HepG2 (cell line): Measurements from ENCODE around the gene STOML2. TPM values are rescaled to one million over a fixed set of nuclear protein-coding genes. Genes with fewer than 3 reads are reported as not detected.

ENCODE experiments used
- ATAC-seq: fragments of 200-7000 bp; cut with Tn5 transposase; 3 replicates; pipeline ENCODE4 v1.9.1; 2020; ENCODE audit warnings: mild to moderate bottlenecking, moderate library complexity
- BruUV-seq: library from RNA; stranded (reverse); fragments of 400-500 nt; replicated peaks from 2 replicates; lab custom pipeline; 2021; lab: Mats Ljungman, UMichigan
- CTCF ChIA-PET: fragments of 300-600 bp; formaldehyde crosslinking; extraction: SDS; loops from one replicate; lab custom pipeline; 2021; ENCODE audit warnings: low total read pairs, inconsistent platforms, low intra/inter-chr PET ratio; lab: Yijun Ruan, JAX
- POLR2A ChIA-PET: fragments of 350-600 bp; sonication (Branson Sonifier 250); formaldehyde crosslinking; loops from one replicate; lab custom pipeline; 2020; ENCODE audit warnings: antibody characterized with exemption, inconsistent platforms; lab: Yijun Ruan, JAX
- DNase-seq: peaks from one replicate; pipeline ENCODE4 v3.0.0-alpha.2; 2015; ENCODE audit warnings: low spot score
- FAIRE-seq: peaks from 3 replicates; lab custom pipeline; 2011; peaks lifted over from hg19 to GRCh38; lab: Jason Lieb, UNC
- H2AFZ ChIP-seq: one replicate; pipeline ENCODE4 v1.6.1; 2011; ENCODE audit warnings: low read length, inconsistent platforms
- H3K27ac ChIP-seq: fragments of 300-600 bp; 3 replicates; pipeline ENCODE4 v1.8.0; 2011; ENCODE audit warnings: mixed run types, mild to moderate bottlenecking, mixed read lengths, low read length, inconsistent platforms; ENCODE audit not compliant: insufficient read depth; ENCODE audit errors: extremely low read length
- H3K27me3 ChIP-seq, 2 experiments: fragments of 200-600 bp in 1 of 2; 2 replicates in 1 of 2; 3 replicates in 1 of 2; pipeline versions ENCODE4 v1.6.0 to v1.8.0; 2011; ENCODE audit warnings: low read length in 2 of 2, mild to moderate bottlenecking in 2 of 2, moderate library complexity in 2 of 2, inconsistent platforms in 1 of 2; ENCODE audit not compliant: insufficient read depth in 2 of 2, control insufficient read depth in 1 of 2
- H3K36me3 ChIP-seq, 2 experiments: fragments of 200-600 bp in 1 of 2; replicated peaks in 1 of 2; 2 replicates in 1 of 2; 3 replicates in 1 of 2; pipeline versions ENCODE4 v1.5.1 to v1.8.0; 2011; ENCODE audit warnings: low read length in 2 of 2, inconsistent platforms in 1 of 2; ENCODE audit not compliant: insufficient read depth in 2 of 2, control insufficient read depth in 1 of 2
- H3K4me1 ChIP-seq: 2 replicates; pipeline ENCODE4 v1.5.1; 2012; ENCODE audit warnings: low read length, inconsistent platforms; ENCODE audit not compliant: insufficient read depth
- H3K4me2 ChIP-seq: 2 replicates; pipeline ENCODE4 v1.6.0; 2011; ENCODE audit warnings: low read depth, low read length, inconsistent platforms
- H3K4me3 ChIP-seq, 3 experiments: fragments of 200-600 bp in 1 of 3; sonication (generic), shearing (Covaris generic) in 1 of 3; replicated peaks in 1 of 3; 2 replicates each; pipeline ENCODE4 v1.5.1; 2011 to 2016; ENCODE audit warnings: low read length in 3 of 3, inconsistent platforms in 2 of 3, low read depth in 2 of 3, mild to moderate bottlenecking in 2 of 3, control low read depth in 1 of 3, mixed read lengths in 1 of 3; ENCODE audit not compliant: insufficient read depth in 1 of 3
- H3K79me2 ChIP-seq: one replicate; pipeline ENCODE4 v1.6.1; 2011; ENCODE audit warnings: low read length, inconsistent platforms; ENCODE audit not compliant: insufficient read depth
- H3K9ac ChIP-seq: 2 replicates; pipeline ENCODE4 v1.6.0; 2011; ENCODE audit warnings: mild to moderate bottlenecking, low read depth, low read length, inconsistent platforms; ENCODE audit not compliant: insufficient read depth
- H3K9me3 ChIP-seq: 2 replicates; pipeline ENCODE4 v1.5.1; 2012; ENCODE audit warnings: mild to moderate bottlenecking, low read length
- H4K20me1 ChIP-seq: 2 replicates; pipeline ENCODE4 v1.6.0; 2011; ENCODE audit warnings: inconsistent platforms, mild to moderate bottlenecking, low read length, moderate library complexity; ENCODE audit not compliant: insufficient read depth
- CENPBD1 ChIP-seq: sonication (generic); formaldehyde crosslinking; IDR thresholded peaks from 2 replicates; pipeline ENCODE4 v1.8.0; 2022; ENCODE audit warnings: missing genetic modification reagents, low read depth, mild to moderate bottlenecking, borderline replicate concordance
- FOXJ3 ChIP-seq: sonication (generic); formaldehyde crosslinking; IDR thresholded peaks from 2 replicates; pipeline ENCODE4 v1.4.0; 2020; ENCODE audit warnings: missing genetic modification reagents, mild to moderate bottlenecking, borderline replicate concordance
- NFIC ChIP-seq: IDR thresholded peaks from 2 replicates; pipeline ENCODE4 v1.6.1; 2012; ENCODE audit warnings: mild to moderate bottlenecking, low read length, inconsistent platforms
- PCBP1 ChIP-seq: fragments of 200-400 bp; formaldehyde crosslinking; IDR thresholded peaks from 2 replicates; pipeline ENCODE4 v1.6.1; 2017; ENCODE audit warnings: mild to moderate bottlenecking, low read depth, low read length, borderline replicate concordance
- TFE3 ChIP-seq: IDR thresholded peaks from 2 replicates; pipeline ENCODE4 v1.6.1; 2016
- ZNF501 ChIP-seq: sonication (generic); formaldehyde crosslinking; IDR thresholded peaks from 2 replicates; pipeline ENCODE4 v1.5.1; 2020; ENCODE audit warnings: mild to moderate bottlenecking, moderate library complexity, missing genetic modification reagents
- WGBS: methylation state at CpG from one replicate; pipeline ENCODE4 v1.1.6; 2017; ENCODE audit warnings: low lambda C conversion rate; 5-methylcytosine and 5-hydroxymethylcytosine counted together
- in situ Hi-C: cut with HindIII; loops from 2 replicates; pipeline ENCODE4 v1.10.0; 2017; ENCODE audit warnings: low pct_unique_long_range_greater_than_20kb; ENCODE audit not compliant: extremely low pct_ligation_motif_present
- intact Hi-C: fragments of 100-400 bp; cut with micrococcal nuclease; formaldehyde crosslinking; loops from one replicate; pipeline ENCODE4 v1.10.0; 2022; ENCODE audit not compliant: unreplicated experiment
- polyA plus RNA-seq, 8 experiments: library from polyadenylated mRNA; depleted of rRNA in 3 of 8; stranded (reverse) in 7 of 8; unstranded in 1 of 8; fragments of >200 nt; fragmentation: Illumina TruSeq in 4 of 8; extraction: Trizol in 4 of 8; gene quantifications; 2 replicates each; pipeline versions ENCODE4 v1.2.1 to v1.2.3, GENCODE V29; 2011 to 2016; ENCODE audit warnings: low read depth in 4 of 8, missing spikeins in 1 of 8, mixed read lengths in 1 of 8; ENCODE audit not compliant: insufficient read depth in 1 of 8
- total RNA-seq, 5 experiments: library from RNA; depleted of rRNA; stranded (reverse); fragments of >200 nt; fragmentation: Illumina TruSeq; extraction: Trizol; gene quantifications; 2 replicates each; pipeline ENCODE4 v1.2.3, GENCODE V29; 2016; ENCODE audit warnings: low read depth in 1 of 5

The STOML2 gene
- total and polyA plus RNA-seq, 2 of the 13 experiments (the other 11 are each of a cell fraction or from before 2014, with no cell fraction given), result 245 to 250 TPM

- no peaks in the 10 kb centered on the region for H4K20me1 ChIP-seq
- H3K79me2 ChIP-seq, result peaks cover 16% of the 10 kb centered on the region
- 44% methylated on average over 5 of the region's 5 CpGs for WGBS
- intact Hi-C loops, result no loop called here
- in situ Hi-C loops, result no loop called here
- no peak for FAIRE-seq
- ChIA-PET CTCF (no interaction called here), POLR2A (interaction anchor here (1.1 to 2.2 kb wide), 6 partner anchors 8 to 58 kb away, joined by 4 to 34 read pairs (median 12); partner anchors contain the start of genes ATOSB, FANCG, UNC13B and VCP)
- TSS peak; percentile 82 for BruUV-seq
- no peak overlapping the region for H2AFZ ChIP-seq
- TF ChIP-seq NFIC (0 out of 2 replicates have a peak, but pooled peaks have one; percentile 4), ZNF501 (CRISPR knock-in tag) (peak; percentile 10; the same call in 1 of the 2 replicates), TFE3 (CRISPR knock-in tag) (0 out of 2 replicates have a peak, but pooled peaks have one; percentile 4), FOXJ3 (no peak), CENPBD1 (CRISPR knock-in tag) (no peak), PCBP1 (no peak)
- peaks cover 7 to 23% of the 10 kb centered on the region in 2 experiments; a peak in 4 of 5 replicates for H3K36me3 ChIP-seq
- DNase-seq, result no peak
- H3K27me3 ChIP-seq, result no peaks in the 10 kb centered on the region; a peak in 1 of 5 replicates
- peak overlapping the region; percentile 63 to 84 (median 69); a peak in 5 of 6 replicates for H3K4me3 ChIP-seq
- H3K9ac ChIP-seq, result peak overlapping the region; percentile 93
- peak overlapping the region; percentile 95 for H3K4me2 ChIP-seq
- H3K27ac ChIP-seq, result peak overlapping the region; percentile 74
- H3K4me1 ChIP-seq, result peaks cover 19% of the 10 kb centered on the region
- ATAC-seq, result no peak; the same call in 2 of the 3 replicates
- H3K9me3 ChIP-seq, result no peaks in the 10 kb centered on the region
These were observed 795 bp upstream of the STOML2 start for GRCh38 chr9:35103660-35104191.
